Measurements from ENCODE around the gene TMEM33. TPM values are rescaled to one million over a fixed set of nuclear protein-coding genes. Genes with fewer than 3 reads are reported as not detected.

Gene TMEM33
- total RNA-seq, 1 donor from 2014 or later: 40.0 TPM

Other genes starting within 250 kb of the TMEM33 start
- gene PHOX2B, start 186.7 kb upstream of the TMEM33 start, total RNA-seq: not detected in 2 replicates
- gene DCAF4L1, start 46.3 kb downstream of the TMEM33 start, total RNA-seq: 0.22 and 0.24 TPM in 2 replicates
- 29.0 and 33.4 TPM in 2 replicates for gene SLC30A9, start 55.1 kb downstream of the TMEM33 start, total RNA-seq
- gene BEND4, start 217.2 kb downstream of the TMEM33 start, total RNA-seq: 14.1 TPM in 2 replicates

All from activated B cell treated with CpG ODN at 0.5 μM for 24 hours (primary cell).